ENCODE results near the gene SDSL. TPM values are rescaled to one million over a fixed set of nuclear protein-coding genes. Genes with fewer than 3 reads are reported as not detected.

The SDSL gene
- total and polyA plus RNA-seq, 10 of the 15 experiments (the other 5 are each of a cell fraction or from before 2014, with no cell fraction given), result 0.18 to 4.4 (median 1.0) TPM

DNA sequence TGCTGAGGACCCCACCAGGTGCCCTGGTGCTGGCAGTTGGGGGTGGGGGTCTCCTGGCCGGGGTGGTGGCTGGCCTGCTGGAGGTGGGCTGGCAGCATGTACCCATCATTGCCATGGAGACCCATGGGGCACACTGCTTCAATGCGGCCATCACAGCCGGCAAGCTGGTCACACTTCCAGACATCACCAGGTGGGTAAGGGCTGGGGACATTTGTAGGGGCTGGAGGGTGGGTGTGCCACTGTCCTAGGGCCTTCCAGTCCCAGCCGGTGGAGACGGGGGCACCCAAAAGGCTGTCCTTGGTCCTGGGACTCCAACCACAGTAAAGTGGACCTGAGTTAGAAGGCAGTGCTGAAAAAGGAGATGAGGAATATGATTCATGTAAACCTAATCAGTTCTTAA lies 13.2 kb downstream of the SDSL start (continued):
- TF ChIP-seq ETV6 (conservative IDR thresholded peaks at IDR 0.05 in 1 of 2, IDR thresholded peaks at IDR 0.05 in 1 of 2; ENCODE audit: borderline replicate concordance in 1 of 2, low read depth in 1 of 2) (no peak), NR2F1 (conservative IDR thresholded peaks at IDR 0.05) (no peak), ZBTB11 (CRISPR knock-in tag; IDR thresholded peaks at IDR 0.05) (no peak), USF1 (IDR thresholded peaks at IDR 0.05; ENCODE audit: borderline replicate concordance, extremely low read length, insufficient read depth, low read depth, low read length) (no peak), RFX5 (IDR thresholded peaks at IDR 0.05; ENCODE audit: low read depth, low read length) (no peak), PAX5 (IDR thresholded peaks at IDR 0.05; ENCODE audit: borderline replicate concordance, low read depth, low read length) (no peak), SMAD1 (IDR thresholded peaks at IDR 0.05; ENCODE audit: low read depth, partially characterized antibody) (no peak), HDAC6 (IDR thresholded peaks at IDR 0.05; ENCODE audit: unreplicated experiment) (no peak)
- TF ChIP-seq, protein P1, sequence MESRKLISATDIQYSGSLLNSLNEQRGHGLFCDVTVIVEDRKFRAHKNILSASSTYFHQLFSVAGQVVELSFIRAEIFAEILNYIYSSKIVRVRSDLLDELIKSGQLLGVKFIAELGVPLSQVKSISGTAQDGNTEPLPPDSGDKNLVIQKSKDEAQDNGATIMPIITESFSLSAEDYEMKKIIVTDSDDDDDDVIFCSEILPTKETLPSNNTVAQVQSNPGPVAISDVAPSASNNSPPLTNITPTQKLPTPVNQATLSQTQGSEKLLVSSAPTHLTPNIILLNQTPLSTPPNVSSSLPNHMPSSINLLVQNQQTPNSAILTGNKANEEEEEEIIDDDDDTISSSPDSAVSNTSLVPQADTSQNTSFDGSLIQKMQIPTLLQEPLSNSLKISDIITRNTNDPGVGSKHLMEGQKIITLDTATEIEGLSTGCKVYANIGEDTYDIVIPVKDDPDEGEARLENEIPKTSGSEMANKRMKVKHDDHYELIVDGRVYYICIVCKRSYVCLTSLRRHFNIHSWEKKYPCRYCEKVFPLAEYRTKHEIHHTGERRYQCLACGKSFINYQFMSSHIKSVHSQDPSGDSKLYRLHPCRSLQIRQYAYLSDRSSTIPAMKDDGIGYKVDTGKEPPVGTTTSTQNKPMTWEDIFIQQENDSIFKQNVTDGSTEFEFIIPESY (IDR thresholded peaks at IDR 0.05), result no peak
